Gastroesophageal sphincter (tissue), 3 donors: ENCODE data around the gene ROCK2.

Experiments used
- EP300 ChIP-seq: sonication (generic); formaldehyde crosslinking; IDR thresholded peaks from one replicate; pipeline ENCODE4 v1.6.1; 2017; ENCODE audit warnings: antibody characterized with exemption, mild to moderate bottlenecking
- POLR2A ChIP-seq, 2 donors: fragments of 450-650 bp; IDR thresholded peaks; one replicate each; pipeline ENCODE4 v1.6.1; 2017; ENCODE audit warnings: antibody characterized with exemption in 2 of 2, mild to moderate bottlenecking in 2 of 2, moderate library complexity in 1 of 2
- POLR2AphosphoS5 ChIP-seq: sonication (generic); formaldehyde crosslinking; IDR thresholded peaks from one replicate; pipeline ENCODE4 v1.6.1; 2017; ENCODE audit warnings: antibody characterized with exemption
- TF ChIP-seq, protein P1 (sequence below), 4 experiments: fragments of 200-600 bp in 2 of 4; fragments of 450-650 bp in 2 of 4; sonication (generic) in 1 of 4; IDR thresholded peaks; one replicate each; pipeline ENCODE4 v1.5.1; 2017 to 2019; ENCODE audit warnings: antibody characterized with exemption in 4 of 4, mild to moderate bottlenecking in 2 of 4, moderate library complexity in 2 of 4

DNA sequence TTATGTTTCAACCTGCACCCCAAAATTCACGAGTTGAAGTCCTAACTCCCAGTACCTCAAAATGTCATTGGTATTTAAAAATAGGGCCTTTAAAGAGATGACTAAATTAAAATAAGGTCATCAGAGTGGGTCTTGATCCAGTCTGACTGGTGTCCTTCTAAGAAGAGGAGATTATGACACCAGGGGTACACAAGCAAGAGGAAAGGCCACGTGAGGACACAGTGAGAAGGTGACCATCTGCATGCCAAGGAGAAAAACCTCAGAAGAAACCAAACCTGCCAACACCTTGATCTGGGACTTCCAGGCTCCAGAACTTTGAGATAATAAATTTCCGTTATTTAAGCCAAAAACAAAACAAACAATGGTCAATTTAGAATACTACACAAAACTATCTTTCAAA lies 22.6 kb downstream of the ROCK2 start:
- TF ChIP-seq POLR2AphosphoS5 (no peak), POLR2A (IDR thresholded peaks at IDR 0.05) (no peak), EP300 (no peak)
- TF ChIP-seq, protein P1, sequence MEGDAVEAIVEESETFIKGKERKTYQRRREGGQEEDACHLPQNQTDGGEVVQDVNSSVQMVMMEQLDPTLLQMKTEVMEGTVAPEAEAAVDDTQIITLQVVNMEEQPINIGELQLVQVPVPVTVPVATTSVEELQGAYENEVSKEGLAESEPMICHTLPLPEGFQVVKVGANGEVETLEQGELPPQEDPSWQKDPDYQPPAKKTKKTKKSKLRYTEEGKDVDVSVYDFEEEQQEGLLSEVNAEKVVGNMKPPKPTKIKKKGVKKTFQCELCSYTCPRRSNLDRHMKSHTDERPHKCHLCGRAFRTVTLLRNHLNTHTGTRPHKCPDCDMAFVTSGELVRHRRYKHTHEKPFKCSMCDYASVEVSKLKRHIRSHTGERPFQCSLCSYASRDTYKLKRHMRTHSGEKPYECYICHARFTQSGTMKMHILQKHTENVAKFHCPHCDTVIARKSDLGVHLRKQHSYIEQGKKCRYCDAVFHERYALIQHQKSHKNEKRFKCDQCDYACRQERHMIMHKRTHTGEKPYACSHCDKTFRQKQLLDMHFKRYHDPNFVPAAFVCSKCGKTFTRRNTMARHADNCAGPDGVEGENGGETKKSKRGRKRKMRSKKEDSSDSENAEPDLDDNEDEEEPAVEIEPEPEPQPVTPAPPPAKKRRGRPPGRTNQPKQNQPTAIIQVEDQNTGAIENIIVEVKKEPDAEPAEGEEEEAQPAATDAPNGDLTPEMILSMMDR (IDR thresholded peaks at IDR 0.05) = no peak
